GM10847 (cell line): ENCODE measurements around the gene NUP62.

Source experiments
- POLR2A ChIP-seq: IDR thresholded peaks from 2 replicates; pipeline ENCODE4 v1.6.1; 2011; ENCODE audit not compliant: insufficient read length; ENCODE audit errors: extremely low read depth

NUP62 gene

DNA sequence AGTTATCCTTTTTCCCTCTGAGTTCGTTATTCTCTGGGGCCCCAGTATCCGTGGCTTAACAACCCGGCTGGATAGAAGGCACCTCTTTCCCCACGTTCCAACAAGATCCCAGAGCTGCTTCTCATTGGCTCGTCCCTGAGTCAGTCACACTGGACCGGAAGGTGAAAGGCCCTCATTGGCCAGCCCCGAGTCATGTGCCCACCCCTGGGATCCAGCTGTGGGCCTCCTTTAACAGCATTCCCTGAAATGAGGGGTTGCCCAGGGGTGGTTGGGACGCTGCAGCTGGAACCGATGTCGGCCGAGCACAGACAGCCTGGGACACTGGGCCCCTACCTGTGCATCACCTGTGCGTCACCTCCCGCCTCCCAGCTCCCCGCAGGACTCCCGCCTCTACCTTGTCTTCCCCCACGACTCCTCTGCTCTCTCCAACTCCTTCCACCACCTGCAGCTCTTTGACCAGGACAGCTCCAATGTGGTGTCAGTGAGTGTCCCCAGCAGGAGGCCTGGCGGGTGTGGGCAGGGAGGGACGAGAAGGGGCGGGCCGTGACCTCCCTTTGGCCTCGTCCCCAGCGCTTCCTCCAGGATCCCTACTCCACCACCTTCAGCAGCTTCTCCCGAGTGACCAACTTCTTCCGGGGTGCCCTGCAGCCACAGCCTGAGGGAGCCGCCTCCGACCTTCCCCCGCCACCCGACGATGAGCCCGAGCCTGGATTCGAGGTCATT lies 47.5 kb downstream of the NUP62 start:
- peak; percentile 6 for TF ChIP-seq POLR2A

DNA sequence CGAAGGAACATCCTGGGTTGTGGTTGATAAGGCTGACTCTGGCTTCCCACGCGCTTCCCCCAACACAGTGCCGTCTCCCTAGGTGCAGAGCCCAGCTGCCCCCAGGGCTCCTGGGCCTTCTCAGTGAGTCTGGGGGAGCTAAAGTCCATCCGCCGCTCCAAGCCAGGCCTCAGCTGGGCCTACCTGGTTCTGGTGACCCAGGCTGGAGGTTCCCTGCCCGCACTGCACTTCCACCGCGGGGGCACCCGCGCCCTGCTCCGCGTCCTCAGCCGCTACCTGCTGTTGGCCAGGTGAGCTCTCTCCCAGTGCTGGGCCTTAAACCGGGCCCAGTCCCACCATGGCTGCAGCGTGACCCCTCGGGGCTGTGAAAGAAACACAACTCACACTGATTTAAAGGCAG lies 48.1 kb downstream of the NUP62 start:
- no peak for TF ChIP-seq POLR2A

DNA sequence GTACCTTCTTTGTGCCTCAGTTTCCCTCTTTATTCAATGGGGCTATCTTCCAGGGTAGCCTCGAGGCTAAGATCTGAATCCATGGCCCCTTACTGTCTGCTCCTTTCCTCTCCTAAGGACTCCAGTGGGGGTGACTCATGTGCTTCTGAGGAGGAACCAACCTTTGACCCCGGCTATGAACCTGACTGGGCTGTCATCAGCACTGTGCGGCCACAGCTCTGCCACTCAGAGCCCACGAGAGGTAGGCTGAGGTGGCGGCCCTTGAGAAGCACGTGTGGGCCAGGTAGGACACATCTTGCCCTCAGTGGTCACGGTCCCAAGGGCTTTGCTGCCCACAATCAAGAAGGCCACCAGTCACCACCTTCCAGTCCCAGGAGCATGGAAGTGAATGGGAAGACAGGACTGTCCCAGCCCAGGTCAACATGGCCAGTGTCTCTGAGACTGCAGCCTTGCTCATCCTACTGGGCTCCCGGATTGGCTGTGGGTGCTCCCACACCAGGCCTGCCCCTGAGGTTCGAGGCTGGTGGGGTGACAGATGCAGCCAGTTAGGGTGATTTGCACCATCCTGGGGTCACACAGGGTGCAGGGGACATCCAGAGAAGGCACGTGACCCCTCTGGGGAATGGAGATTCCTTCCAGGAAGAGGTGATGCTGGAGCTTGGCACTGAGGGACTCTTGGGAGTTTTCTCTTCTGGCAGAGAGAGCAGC lies 49.0 kb downstream of the NUP62 start:
- TF ChIP-seq POLR2A, result no peak

DNA sequence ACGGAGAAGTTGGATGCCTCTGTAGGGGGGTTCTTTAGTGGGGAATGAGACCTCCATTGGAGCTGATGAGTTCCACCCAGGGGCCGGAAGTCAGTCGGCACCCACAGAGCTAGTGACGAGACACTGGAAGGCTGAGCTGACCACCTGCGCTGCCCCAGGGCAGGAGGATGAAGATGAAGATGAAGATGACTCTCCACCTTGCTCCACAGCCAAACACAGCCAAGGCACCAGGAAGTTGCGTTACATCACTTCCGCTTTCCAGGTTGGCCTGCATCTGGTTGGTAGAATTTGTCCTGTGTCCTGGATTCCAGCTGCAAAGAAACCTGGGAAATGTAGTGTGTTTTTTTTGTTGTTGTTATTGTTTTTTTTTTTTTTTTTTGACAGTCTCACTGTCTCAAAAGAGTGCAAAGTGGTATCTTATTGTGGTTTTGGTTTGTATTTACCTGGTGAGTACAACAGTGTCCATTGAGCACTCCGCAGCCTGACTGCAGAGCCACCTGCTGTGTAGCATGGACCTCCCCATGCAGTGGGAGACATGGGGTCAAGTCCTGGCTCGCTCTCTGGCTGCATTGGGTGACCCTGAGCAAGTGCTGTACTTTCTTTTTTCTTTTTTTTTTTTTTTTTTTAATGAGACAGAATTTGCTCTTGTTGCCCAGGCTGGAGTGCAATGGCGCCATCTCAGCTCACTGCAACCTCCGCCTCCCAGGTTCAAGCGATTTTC lies 49.9 kb downstream of the NUP62 start:
- no peak for TF ChIP-seq POLR2A

DNA sequence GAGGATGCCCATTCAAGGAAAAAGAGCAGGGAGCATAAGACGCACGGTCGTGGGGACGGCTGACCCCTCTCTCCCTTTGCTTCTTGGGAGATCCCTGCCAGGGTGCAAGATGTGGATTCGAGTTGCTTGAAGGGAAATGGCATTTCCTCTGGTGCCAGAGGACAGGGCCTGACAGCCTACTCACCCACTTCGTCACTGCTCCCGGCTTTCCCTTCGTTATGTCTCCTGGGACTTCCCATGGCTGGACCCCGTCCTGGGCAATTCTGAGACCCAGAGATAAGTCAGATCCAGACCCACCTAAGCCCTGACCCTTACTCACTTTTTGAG lies 50.6 kb downstream of the NUP62 start:
- TF ChIP-seq POLR2A, result no peak

DNA sequence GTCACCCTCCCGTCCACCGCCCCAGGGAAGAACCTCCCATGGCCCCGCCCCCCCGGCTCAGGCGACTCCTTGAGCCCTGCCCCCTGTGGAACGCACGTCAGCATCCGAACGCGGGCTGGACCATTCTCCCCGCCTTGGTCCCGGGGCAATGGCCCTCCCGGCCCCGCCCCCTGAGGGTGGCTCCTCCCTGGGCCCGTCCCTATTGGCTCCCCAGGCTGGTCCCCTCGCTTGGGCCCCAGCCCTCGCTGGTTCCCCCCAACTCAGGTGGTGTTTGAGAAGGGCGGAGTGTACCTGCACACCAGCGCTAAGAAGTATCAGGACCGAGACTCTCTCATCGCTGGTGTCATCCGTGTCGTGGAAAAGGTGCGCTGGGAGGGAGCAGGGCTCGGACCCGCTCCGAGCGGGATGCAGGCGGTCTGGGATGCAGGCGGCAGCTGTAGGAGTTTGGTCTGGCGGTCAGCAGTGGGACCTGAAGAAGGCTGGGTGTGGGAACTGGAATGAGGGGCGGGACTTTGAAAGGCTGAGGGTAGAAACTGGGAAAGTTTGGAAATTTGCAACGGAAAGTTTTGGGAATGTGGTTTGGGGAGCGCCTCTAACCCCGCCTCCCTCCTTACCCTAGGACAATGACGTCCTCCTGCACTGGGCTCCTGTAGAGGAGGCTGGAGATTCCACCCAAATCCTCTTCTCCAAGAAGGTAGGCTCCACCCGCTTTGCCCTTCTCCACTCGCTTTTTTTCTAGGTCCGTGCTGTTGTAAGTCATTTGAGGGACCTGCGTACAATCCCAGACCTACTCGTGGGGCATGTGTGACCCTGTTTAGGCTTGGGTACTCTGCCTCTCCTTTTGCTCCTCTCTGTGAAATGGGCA lies 51.2 kb downstream of the NUP62 start:
- TF ChIP-seq POLR2A, result peak; percentile 13

DNA sequence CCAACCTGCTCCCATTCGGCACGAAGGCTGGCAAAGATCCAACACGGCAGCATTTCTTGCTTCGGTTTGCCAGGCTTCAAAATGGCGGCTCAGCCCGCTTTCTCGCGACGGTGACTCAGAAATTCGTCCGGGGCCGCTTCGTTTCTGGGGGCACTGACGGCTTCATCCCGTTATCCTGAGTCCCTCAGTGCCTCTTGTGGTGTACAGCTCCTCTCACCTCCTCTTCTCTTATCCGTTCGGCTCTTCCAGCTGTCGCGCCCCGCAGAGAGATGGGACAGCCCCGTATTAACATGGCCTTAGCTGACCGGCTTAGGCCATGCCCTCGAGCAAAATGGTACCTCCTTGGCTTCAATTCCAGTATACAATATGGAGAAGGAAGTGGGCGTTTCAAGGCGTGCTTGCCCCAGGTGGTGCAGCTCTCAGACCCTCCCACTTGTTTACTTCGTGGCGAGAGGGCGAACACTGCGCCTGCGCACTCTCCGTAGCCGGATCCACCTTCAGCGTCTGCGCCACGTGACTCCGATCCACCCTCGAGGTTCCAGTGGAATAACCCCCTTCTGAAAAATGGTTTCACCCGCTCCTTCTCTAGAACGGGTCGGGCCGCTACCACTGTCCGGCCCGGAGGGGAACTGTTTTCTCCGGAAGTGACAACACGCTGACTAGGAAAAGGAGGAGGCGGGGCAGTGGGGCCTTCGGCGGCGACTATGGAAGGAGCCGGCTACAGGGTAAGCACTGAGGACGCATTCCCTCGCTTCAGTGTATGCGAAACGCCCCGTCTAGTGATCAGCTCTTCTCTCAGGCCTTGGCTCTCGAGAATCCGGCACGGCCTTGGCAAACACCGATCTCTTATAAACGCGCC lies 52.1 kb downstream of the NUP62 start, which contains the start of the genes AKT1S1 and TBC1D17:
TSS of gene AKT1S1 (minus strand) at position 336 of the 859 bp plus-strand sequence. CDS start 4,060 bp downstream, outside the sequence.
TSS of gene TBC1D17 (plus strand) at position 683 of the 859 bp plus-strand sequence. CDS start at position 705, 22 bp downstream.
- peak; percentile 24 for TF ChIP-seq POLR2A

DNA sequence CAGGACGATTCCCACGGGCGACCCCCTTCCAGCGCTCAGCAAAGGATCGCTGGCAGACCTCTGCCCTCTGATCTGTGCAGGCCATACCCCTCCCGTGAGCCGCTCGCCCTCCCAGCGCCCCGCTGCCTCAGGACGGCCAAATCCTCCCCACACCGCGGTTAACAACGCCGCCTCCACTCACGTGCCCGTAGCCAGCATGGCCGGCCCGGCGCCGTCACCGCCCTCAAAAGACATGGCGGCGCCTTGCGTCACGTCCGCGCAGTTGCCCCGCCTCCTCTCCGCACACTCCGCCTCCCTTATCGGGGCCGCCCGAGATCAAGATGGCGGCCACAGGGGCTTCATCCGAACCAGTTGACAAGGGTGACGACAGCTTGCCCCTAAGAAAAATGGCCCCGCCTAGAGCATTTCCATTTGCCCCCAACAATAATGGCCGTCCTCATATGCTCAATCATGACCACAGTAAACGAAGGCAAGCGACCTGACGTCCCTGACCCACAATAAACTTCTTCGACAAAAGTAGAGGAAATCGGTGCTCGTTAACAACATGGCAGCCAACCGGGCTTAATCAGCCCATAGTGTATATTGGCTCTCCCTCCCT lies 52.8 kb downstream of the NUP62 start:
- peak; percentile 37 for TF ChIP-seq POLR2A

DNA sequence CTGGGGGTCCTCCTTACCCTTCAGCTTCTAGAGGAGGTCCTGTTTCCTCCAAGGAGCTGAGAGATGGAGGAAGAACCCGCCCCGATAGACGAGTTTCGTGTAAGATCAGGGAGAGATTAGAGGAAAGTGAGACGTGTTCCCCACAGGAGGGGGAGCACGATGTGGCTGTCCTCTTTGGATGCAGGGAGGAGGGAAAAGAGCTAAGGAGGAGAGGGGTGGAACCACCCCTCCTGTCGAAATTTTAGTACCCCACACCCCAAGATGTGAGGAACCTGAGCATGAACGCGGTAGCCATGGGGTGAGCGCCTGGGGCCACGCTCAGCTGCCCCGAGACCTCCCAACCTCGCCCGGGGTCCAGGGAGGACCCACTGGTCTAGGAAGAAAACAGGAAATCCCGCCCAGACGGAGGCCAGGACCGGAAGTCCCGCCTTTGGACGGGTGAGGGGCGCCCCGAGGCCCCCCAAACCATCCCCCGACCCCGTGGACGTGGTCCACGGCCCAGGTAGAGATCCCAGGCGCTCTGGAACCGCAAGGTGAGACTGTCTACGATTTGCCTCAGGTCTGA lies 53.4 kb downstream of the NUP62 start:
- TF ChIP-seq POLR2A, result no peak

DNA sequence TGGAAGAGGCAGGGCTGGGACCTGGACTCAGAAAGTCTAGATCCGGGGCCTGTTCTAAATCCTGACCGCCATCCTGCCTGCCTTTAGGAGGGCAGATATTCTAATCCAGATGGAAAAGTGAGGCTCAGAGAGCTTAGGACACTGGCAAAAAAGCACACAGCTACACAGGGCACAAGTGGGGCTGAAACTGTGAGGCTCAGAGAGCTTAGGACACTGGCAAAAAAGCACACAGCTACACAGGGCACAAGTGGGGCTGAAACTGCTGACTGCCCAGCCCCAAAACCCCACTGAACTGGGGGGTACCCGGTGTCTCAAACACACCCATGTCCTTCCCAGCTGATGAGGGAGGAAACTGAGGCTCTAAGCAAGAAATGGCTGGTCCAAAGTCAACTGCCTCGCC lies 54.1 kb downstream of the NUP62 start:
- no peak for TF ChIP-seq POLR2A

DNA sequence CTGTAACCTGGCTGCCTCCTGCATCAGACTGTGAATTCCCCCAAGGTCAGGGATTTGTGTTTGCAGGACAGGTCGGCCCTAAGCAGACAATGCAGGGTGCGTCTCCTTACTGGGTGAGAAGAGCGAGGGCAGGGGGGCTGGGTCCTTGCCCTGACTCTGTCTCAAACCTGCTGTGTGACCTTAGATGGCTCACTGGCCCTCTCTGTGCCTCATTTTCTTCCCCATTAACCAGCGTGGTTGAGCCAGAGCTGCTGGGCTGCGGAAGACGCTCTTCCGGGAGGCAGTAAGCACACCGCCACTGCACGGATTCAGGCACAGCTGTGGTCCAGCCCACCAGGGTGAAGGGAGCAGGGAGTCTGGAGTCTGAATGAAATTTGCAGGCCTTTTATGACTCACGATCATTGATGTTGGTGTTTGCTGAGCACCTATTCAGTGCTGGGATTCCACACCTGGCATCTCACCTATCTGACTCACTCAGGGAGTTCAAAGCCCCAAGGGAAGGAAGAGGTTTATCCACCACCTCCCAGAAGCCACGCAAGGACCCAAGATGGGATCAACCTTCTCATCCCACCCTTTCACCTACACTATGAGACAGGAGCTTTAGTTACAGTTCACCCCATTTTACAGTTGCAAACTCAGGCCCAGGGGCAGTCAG lies 54.7 kb downstream of the NUP62 start:
- TF ChIP-seq POLR2A, result no peak

DNA sequence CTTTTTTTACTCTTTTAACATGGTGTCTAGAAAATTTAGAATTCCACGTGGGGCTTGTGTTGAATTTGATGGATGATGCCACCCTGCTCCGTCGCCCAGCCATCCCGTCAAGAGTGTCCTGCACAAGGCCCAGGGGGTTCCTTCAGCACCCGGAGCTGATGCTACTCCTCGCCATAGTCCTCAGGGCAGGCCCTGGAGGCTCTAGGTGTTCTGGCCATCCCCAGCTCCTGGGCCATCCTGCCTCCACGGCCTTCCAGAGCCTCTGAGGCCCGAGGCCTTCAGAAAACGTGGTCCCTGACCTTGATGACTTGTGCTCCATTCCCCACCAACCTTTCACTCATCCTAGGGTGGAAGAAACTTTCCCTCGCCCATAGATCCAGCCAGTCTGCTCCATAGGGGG lies 55.5 kb downstream of the NUP62 start:
- no peak for TF ChIP-seq POLR2A

DNA sequence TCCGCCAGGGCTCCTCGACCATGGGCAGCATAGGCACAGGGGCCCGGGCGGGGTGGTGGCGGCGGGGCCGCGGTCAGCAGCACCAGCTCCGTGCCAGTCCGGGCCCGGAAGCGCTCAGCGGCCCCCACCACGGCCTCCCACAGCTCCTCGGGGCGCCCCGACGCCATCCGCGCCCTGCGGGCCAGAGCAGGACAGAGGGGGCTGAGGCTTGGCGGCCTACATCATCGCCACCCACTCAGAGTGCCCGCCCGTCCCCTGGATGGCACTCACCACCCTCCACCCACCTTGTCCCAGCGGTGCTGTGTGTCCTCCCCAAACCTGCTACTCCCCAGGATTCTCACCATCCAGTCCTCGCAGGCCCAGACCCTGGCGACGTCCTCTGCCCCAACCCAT lies 56.2 kb downstream of the NUP62 start:
- TF ChIP-seq POLR2A, result no peak
